GM23338 (cell line): ENCODE measurements around the gene ERC1.

Experiments used
- CREB1 ChIP-seq: fragments of 250-450 bp; sonication (Bioruptor Pico); IDR thresholded peaks from 2 replicates; pipeline ENCODE4 v1.5.0; 2020; ENCODE audit warnings: low read depth, mild to moderate bottlenecking, moderate library complexity
- CTCF ChIP-seq, 2 experiments: fragments of 200-600 bp in 1 of 2; sonication (generic) in 1 of 2; conservative IDR thresholded peaks; 2 replicates each; pipeline versions ENCODE4 v1.5.1 to v1.6.1; 2016 to 2017; ENCODE audit warnings: antibody characterized with exemption in 2 of 2, low read depth in 2 of 2, mild to moderate bottlenecking in 2 of 2, moderate library complexity in 1 of 2
- ETS1 ChIP-seq: IDR thresholded peaks from 2 replicates; pipeline ENCODE4 v1.6.1; 2016; ENCODE audit warnings: antibody characterized with exemption
- EZH2 ChIP-seq: fragments of 200-600 bp; sonication (generic); IDR thresholded peaks from one replicate; pipeline ENCODE4 v1.8.0; 2017; ENCODE audit warnings: antibody characterized with exemption, mild to moderate bottlenecking, low read depth; ENCODE audit not compliant: unreplicated experiment
- EZH2phosphoT487 ChIP-seq: fragments of 200-600 bp; sonication (generic); IDR thresholded peaks from one replicate; pipeline ENCODE4 v1.8.1; 2018; ENCODE audit warnings: antibody characterized with exemption; ENCODE audit not compliant: unreplicated experiment
- JUNB ChIP-seq: IDR thresholded peaks from one replicate; pipeline ENCODE4 v1.6.1; 2016; ENCODE audit warnings: antibody characterized with exemption; ENCODE audit not compliant: unreplicated experiment
- POLR2AphosphoS5 ChIP-seq: IDR thresholded peaks from 2 replicates; pipeline ENCODE4 v1.6.1; 2016; ENCODE audit warnings: antibody characterized with exemption, low read depth
- REST ChIP-seq: IDR thresholded peaks from one replicate; pipeline ENCODE4 v1.6.1; 2018; ENCODE audit warnings: antibody characterized with exemption; ENCODE audit not compliant: unreplicated experiment
- STAT1 ChIP-seq: IDR thresholded peaks from one replicate; pipeline ENCODE4 v1.6.1; 2016; ENCODE audit warnings: antibody characterized with exemption; ENCODE audit not compliant: unreplicated experiment
- ZNF331 ChIP-seq: fragments of 250-450 bp; sonication (Bioruptor Pico); IDR thresholded peaks from 2 replicates; pipeline ENCODE4 v1.5.0; 2020; ENCODE audit warnings: low read depth, mild to moderate bottlenecking, moderate library complexity

- TF ChIP-seq CTCF (conservative IDR thresholded peaks at IDR 0.05; ENCODE audit: low read depth in 2 of 2) (no peak), EZH2 (no peak), ZNF331 (CRISPR knock-in tag) (no peak), CREB1 (CRISPR knock-in tag) (no peak), POLR2AphosphoS5 (no peak), REST (no peak), EZH2phosphoT487 (no peak), JUNB (no peak), ETS1 (no peak), STAT1 (no peak)
Measured at GRCh38 chr12:1058423-1058822, 67.4 kb downstream of the ERC1 start.
